ENCODE results near the gene SLC18B1. TPM values are rescaled to one million over a fixed set of nuclear protein-coding genes. Genes with fewer than 3 reads are reported as not detected.

The SLC18B1 gene
- total and polyA plus RNA-seq, 2 of the 13 experiments (the other 11 are each of a cell fraction or from before 2014, with no cell fraction given): 11.4 to 13.8 TPM

DNA sequence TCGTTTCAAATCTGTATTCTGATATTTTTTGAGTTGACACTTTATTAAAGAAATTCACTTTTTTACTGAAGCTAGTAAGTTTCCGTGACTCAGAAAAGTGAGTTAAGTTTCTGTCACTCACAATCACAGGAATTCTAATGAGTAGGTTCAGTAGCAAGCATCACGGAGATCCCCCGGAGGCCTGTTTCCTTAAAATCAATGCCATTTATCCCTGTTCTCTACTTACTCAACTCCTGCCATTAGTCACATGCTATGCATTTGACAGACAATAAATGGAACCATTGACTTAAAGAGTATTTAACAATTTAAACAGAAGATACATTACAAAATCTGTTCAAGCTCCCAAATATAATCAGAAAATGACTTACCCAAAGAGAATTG, 9.1 kb downstream of the SLC18B1 start:
- no TSS peak for BruUV-seq (replicated peaks)
- no peaks in the 10 kb centered on the region for H3K4me1 ChIP-seq (ENCODE audit: insufficient read depth, low read length)
- in situ Hi-C loops (cut with HindIII; ENCODE audit: extremely low pct_ligation_motif_present, low pct_unique_long_range_greater_than_20kb): no loop called here
- DNase-seq (ENCODE audit: low spot score) (no peak), FAIRE-seq (no peak), ATAC-seq (no peak)
- H2AFZ ChIP-seq (ENCODE audit: low read length): no peak overlapping the region
- no peaks in the 10 kb centered on the region for H3K79me2 ChIP-seq (ENCODE audit: insufficient read depth, low read length)
- no peak overlapping the region for H3K27ac ChIP-seq (ENCODE audit: extremely low read length, insufficient read depth, low read length)
- H3K27me3 ChIP-seq (ENCODE audit: control insufficient read depth in 1 of 2, insufficient read depth in 2 of 2, low read length in 2 of 2): no peaks in the 10 kb centered on the region
- no peak overlapping the region for H3K4me3 ChIP-seq (replicated peaks in 1 of 3; ENCODE audit: insufficient read depth in 1 of 3, low read depth in 2 of 3, low read length in 3 of 3)
- H3K9ac ChIP-seq (ENCODE audit: insufficient read depth, low read depth, low read length): no peak overlapping the region
- 97% methylated on average over 4 of the region's 4 CpGs for WGBS (ENCODE audit: low lambda C conversion rate)
- H3K9me3 ChIP-seq (ENCODE audit: low read length): no peaks in the 10 kb centered on the region
- CTCF ChIA-PET (ENCODE audit: low intra/inter-chr PET ratio, low total read pairs): no interaction called here
- POLR2A ChIA-PET: interaction anchor here (1.7 kb wide), 1 partner anchor 9 kb away, joined by 9 read pairs; the partner anchor contains the start of gene SLC18B1
- H4K20me1 ChIP-seq (ENCODE audit: insufficient read depth, low read length): no peaks in the 10 kb centered on the region
- TF ChIP-seq YEATS4 (CRISPR knock-in tag; IDR thresholded peaks at IDR 0.05; ENCODE audit: borderline replicate concordance) (no peak), ZIK1 (CRISPR knock-in tag; IDR thresholded peaks at IDR 0.05; ENCODE audit: borderline replicate concordance, low read depth) (no peak), KLF6 (CRISPR knock-in tag; IDR thresholded peaks at IDR 0.05) (no peak), KAT2B (IDR thresholded peaks at IDR 0.05; ENCODE audit: borderline replicate concordance, low read depth, low read length) (no peak), TEAD2 (CRISPR knock-in tag; IDR thresholded peaks at IDR 0.05) (no peak), DR1 (CRISPR knock-in tag; IDR thresholded peaks at IDR 0.05) (no peak), ZNF782 (CRISPR knock-in tag; IDR thresholded peaks at IDR 0.05; ENCODE audit: borderline replicate concordance) (no peak), ATRX (CRISPR knock-in tag; IDR thresholded peaks at IDR 0.05; ENCODE audit: borderline replicate concordance) (no peak), NFKB2 (CRISPR knock-in tag; IDR thresholded peaks at IDR 0.05; ENCODE audit: borderline replicate concordance) (no peak), CBX1 (IDR thresholded peaks at IDR 0.05; ENCODE audit: low read depth) (no peak)
- TF ChIP-seq, protein P1, sequence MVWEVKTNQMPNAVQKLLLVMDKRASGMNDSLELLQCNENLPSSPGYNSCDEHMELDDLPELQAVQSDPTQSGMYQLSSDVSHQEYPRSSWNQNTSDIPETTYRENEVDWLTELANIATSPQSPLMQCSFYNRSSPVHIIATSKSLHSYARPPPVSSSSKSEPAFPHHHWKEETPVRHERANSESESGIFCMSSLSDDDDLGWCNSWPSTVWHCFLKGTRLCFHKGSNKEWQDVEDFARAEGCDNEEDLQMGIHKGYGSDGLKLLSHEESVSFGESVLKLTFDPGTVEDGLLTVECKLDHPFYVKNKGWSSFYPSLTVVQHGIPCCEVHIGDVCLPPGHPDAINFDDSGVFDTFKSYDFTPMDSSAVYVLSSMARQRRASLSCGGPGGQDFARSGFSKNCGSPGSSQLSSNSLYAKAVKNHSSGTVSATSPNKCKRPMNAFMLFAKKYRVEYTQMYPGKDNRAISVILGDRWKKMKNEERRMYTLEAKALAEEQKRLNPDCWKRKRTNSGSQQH (CRISPR knock-in tag; IDR thresholded peaks at IDR 0.05; ENCODE audit: low read depth): no peak
- TF ChIP-seq, protein P2, sequence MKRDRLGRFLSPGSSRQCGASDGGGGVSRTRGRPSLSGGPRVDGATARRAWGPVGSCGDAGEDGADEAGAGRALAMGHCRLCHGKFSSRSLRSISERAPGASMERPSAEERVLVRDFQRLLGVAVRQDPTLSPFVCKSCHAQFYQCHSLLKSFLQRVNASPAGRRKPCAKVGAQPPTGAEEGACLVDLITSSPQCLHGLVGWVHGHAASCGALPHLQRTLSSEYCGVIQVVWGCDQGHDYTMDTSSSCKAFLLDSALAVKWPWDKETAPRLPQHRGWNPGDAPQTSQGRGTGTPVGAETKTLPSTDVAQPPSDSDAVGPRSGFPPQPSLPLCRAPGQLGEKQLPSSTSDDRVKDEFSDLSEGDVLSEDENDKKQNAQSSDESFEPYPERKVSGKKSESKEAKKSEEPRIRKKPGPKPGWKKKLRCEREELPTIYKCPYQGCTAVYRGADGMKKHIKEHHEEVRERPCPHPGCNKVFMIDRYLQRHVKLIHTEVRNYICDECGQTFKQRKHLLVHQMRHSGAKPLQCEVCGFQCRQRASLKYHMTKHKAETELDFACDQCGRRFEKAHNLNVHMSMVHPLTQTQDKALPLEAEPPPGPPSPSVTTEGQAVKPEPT (CRISPR knock-in tag; IDR thresholded peaks at IDR 0.05; ENCODE audit: low read depth): no peak
- TF ChIP-seq, protein P3, sequence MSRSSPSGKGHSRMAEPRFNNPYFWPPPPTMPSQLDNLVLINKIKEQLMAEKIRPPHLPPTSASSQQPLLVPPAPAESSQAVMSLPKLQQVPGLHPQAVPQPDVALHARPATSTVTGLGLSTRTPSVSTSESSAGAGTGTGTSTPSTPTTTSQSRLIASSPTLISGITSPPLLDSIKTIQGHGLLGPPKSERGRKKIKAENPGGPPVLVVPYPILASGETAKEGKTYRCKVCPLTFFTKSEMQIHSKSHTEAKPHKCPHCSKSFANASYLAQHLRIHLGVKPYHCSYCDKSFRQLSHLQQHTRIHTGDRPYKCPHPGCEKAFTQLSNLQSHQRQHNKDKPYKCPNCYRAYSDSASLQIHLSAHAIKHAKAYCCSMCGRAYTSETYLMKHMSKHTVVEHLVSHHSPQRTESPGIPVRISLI (CRISPR knock-in tag; IDR thresholded peaks at IDR 0.05; ENCODE audit: borderline replicate concordance): no peak
- H3K36me3 ChIP-seq (replicated peaks in 1 of 2; ENCODE audit: control insufficient read depth in 1 of 2, insufficient read depth in 2 of 2, low read length in 2 of 2): peaks cover 4 to 5% of the 10 kb centered on the region in 2 experiments; a peak in 2 of 5 replicates
- H3K4me2 ChIP-seq (ENCODE audit: low read depth, low read length): no peak overlapping the region
- intact Hi-C loops (cut with micrococcal nuclease; ENCODE audit: unreplicated experiment): no loop called here

All from HepG2 (cell line).